Liver (tissue), 3 donors: ENCODE measurements around the gene ROMO1.

ENCODE experiments used
- FOXA1 ChIP-seq: IDR thresholded peaks from 2 replicates; pipeline ENCODE4 v1.6.1; 2016; ENCODE audit warnings: antibody characterized with exemption
- GABPA ChIP-seq, 2 donors: IDR thresholded peaks in 1 of 2; conservative IDR thresholded peaks in 1 of 2; 2 replicates each; pipeline ENCODE4 v1.6.1; 2016; ENCODE audit warnings: antibody characterized with exemption in 2 of 2, mild to moderate bottlenecking in 1 of 2, moderate library complexity in 1 of 2
- RAD21 ChIP-seq, 2 donors: IDR thresholded peaks; 2 replicates each; pipeline ENCODE4 v1.6.1; 2016; ENCODE audit warnings: antibody characterized with exemption in 2 of 2, mild to moderate bottlenecking in 2 of 2
- TAF1 ChIP-seq: conservative IDR thresholded peaks from 2 replicates; pipeline ENCODE4 v1.6.1; 2016; ENCODE audit warnings: antibody characterized with exemption, mild to moderate bottlenecking
- TF ChIP-seq, protein P1 (sequence below): fragments of 150-350 bp; IDR thresholded peaks from 2 replicates; pipeline ENCODE4 v1.5.1; 2017; ENCODE audit warnings: improper control_type of control experiment, low read depth, low read length; ENCODE audit not compliant: missing input control
- donor health status: healthy.
- donor health status: healthy.

DNA sequence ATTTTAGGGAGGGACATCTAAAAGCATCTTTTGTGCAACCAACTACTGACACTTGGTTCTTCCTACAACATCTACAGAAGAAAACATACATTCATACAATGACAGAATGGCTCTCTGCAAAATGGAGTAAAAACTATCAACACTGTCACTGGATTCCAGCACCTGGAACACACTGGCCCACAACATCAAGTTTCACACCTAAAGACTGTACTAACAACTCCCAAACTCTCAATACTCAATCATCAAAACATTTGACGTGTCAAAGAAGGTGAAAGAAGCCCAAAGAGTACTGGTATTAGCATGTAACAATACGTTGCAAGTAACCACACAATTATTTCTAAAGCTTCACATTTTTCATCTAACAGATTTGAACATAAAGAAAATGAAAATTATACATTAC, 36.7 kb upstream of the ROMO1 start:
- TF ChIP-seq TAF1 (no peak), RAD21 (IDR thresholded peaks at IDR 0.05) (no peak), FOXA1 (no peak), GABPA (IDR thresholded peaks at IDR 0.05 in 1 of 2, conservative IDR thresholded peaks at IDR 0.05 in 1 of 2) (no peak)
- TF ChIP-seq, protein P1, sequence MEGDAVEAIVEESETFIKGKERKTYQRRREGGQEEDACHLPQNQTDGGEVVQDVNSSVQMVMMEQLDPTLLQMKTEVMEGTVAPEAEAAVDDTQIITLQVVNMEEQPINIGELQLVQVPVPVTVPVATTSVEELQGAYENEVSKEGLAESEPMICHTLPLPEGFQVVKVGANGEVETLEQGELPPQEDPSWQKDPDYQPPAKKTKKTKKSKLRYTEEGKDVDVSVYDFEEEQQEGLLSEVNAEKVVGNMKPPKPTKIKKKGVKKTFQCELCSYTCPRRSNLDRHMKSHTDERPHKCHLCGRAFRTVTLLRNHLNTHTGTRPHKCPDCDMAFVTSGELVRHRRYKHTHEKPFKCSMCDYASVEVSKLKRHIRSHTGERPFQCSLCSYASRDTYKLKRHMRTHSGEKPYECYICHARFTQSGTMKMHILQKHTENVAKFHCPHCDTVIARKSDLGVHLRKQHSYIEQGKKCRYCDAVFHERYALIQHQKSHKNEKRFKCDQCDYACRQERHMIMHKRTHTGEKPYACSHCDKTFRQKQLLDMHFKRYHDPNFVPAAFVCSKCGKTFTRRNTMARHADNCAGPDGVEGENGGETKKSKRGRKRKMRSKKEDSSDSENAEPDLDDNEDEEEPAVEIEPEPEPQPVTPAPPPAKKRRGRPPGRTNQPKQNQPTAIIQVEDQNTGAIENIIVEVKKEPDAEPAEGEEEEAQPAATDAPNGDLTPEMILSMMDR, result no peak
